RKO (cell line): ENCODE data around the gene VAPA.
A peak's percentile ranks its signal among the peaks of the same experiment; 100 is the strongest.
"Not testable (repeated sequence)": the region's sequence is repeated elsewhere in the genome, so short reads cannot be mapped to it uniquely, and the experiment has no call there.

Experiments
- DNase-seq: peaks from one replicate; pipeline ENCODE4 v3.0.0-alpha.2; 2016; ENCODE audit warnings: low spot score

The VAPA gene

DNA sequence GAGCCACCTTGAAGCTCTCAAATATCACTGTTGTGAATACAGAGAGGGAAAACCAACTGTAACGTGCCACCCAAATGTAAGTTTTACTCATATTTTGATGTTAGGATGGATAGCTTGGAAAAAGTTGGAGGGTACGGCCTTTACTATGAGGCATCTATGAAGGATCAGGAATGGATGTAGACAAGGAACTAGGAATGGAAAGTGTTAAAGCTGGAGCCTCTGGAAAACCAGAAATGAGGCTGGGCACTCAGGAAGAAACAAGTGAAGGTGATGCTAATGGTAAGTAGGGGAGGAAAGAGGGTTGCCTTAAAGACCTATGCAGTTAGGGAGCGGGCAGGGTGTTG is 27.8 kb upstream of the VAPA start:
- no peak for DNase-seq

DNA sequence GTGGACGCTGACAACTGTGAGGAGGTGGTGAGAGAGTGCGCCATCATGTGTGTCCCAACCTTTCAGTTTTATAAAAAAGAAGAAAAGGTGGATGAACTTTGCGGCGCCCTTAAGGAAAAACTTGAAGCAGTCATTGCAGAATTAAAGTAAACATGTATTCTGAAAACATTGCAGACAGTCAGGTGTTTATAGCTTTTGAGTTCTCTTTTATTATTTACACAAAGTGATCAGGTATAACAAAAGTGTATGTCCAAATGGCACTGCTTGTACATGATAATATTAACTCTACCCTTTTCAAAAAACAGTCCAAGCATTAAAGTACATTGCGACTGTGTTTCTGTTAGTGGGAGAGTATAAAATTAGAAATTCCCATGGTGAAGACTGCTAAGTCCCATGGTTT is 25.8 kb upstream of the VAPA start:
- no peak for DNase-seq

DNA sequence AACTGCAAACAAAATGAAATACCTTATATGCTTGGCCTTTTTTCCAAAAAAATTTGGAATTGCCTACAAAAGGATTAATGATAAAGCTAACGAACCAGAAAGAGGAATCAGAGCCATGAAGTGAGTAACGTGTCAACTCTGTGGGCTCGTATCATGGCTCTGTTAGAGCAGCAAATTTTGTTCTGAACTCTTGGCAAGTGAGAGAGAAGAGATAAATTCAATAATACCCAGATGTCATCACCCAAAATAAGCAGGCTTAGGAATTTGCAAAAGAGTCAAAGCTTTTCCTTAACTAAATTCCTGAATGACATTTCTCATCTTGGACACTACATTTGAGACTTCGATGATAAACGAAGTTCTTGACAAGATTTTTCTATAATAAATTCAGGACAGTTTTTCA is 23.6 kb upstream of the VAPA start:
- no peak for DNase-seq

DNA sequence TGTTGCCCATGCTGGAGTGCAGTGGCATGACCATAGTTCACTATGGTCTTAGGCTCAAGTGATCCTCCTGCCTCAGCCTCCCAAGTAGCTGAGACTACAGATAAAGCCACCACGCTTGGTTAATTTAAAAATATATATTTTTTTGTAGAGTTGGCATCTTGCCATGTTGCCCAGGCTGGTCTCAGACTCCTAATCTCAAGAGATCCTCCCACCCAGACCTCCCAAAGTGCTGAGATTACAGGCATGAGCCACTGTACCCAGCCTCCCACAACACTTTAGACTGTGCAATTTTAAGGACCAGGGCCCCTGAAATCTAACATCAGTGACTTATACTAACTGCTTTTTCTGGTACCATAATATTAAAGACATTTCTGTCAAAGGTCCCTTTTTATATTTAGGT is 22.9 kb upstream of the VAPA start:
- no peak for DNase-seq

DNA sequence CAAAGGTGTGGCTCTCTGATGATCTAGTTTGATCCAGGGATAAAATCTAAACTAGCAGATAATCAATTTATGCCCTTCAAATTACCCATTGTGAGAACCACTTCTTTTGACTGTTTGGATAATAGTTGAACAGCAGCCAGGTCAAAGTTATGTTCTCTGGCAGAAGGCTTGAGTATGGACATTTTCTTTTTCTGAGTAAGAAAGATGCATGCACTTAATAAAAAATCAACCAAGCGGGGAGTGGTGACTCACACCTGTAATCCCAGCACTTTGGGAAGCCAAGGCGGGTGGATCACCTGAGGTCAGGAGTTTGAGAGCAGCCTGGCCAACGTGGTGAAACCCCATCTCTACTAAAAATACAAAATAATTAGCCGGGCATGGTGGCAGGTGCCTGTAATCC is 22.3 kb upstream of the VAPA start:
- not testable (repeated sequence) for DNase-seq

DNA sequence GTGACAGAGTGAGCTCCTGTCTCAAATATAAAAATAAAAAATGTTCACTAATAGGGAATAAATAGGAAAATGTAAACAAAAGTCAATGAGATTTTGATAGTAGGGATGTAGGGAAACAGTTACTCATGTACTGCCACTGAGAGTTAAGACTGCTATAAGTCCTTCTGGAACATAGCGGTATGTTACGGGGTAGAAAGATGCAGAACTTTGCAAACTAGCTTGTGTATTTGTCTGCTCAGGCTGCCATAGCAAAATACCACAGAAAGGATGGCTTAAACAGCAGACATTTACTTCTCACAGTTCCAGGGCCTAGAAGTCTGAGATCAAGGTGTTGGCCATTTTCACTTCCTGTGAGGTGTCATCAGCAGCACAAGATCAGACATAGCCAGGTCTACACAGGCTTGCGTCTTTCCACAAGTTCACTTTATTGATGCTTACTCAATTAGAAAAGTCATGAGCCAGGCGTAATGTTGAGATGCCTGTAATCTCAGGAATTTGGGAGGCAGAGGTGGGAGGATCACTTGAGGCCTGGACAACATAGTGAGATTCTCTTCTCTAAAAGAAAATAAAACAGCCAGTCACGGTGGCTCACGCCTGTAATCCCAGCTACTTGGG is 19.3 kb upstream of the VAPA start:
- no peak for DNase-seq

DNA sequence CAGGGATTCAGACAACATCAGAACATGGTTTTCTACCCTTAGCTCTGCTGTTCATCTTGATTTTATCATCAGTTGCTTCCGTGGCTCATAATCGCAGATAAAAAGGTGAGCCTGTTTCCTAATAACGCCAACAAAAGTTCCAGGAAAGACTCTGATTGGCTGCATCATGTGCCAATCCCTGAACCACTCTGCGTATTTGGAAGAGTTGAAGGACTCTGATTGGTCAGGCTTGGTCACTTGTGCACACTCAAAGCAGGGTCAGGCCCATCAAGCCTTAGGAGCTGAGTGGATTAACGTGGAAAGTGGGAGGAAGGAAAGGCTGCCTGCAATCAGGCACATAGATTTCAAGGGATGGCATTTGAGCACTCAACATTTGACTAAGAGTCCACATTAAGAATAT is 16.7 kb upstream of the VAPA start:
- no peak for DNase-seq

DNA sequence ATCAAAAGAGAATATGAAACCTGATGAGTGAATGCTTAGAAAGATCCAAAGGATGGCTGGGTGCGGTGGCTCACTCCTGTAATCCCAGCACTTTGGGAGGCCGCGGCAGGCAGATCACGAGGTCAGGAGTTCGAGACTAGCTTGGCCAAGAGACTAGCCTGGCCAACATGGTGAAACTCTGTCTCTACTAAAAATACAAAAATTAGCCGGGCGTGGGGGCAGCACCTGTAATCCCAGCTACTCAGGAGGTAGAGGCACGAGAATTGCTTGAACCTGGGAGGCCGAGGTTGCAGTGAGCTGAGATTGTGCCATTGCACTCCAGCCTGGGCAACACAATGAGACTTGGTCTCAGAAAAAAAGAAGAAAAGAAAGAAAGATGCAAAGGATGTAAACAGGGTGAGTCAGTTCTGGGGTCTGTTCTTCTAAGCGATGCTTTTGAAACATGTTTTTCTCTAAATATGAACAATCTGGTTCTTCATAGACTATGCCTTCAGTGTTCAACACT is 16.0 kb upstream of the VAPA start:
- DNase-seq = not testable (repeated sequence)

DNA sequence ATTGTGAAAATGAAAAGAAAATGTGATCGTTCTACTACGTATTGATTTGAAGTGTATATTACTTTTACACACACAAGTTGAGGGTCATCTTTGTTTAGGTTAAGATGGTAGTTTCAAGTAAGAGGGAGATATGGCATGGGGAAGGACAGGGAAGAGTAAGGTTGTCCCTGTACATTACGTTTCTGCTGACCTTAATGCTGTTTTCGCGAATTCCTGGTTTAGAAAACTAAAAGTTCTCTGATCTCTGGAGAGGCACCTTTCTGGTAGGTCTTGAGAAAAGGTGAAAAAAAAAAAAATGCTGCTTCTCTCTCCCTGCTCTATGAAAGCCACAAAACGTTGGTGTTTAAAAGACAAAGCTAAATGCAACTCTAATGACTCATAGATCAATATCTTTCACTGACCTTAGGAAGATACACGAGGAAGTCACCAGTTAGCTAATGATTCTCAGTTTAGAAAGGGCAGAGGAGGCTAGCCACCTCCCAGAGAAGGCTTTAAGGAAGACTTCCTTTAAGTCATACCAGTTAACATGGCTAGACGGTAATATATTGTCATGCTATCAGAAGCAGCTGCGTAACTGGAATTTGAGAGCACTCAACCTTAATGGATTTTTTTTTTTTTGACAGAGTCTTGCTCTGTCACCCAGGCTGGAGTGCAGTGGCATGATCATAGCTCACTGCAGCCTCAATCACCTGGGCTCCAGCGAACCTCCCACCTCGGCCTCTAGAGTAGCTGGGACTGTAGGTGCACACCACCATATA is 14.8 kb upstream of the VAPA start:
- DNase-seq = no peak

DNA sequence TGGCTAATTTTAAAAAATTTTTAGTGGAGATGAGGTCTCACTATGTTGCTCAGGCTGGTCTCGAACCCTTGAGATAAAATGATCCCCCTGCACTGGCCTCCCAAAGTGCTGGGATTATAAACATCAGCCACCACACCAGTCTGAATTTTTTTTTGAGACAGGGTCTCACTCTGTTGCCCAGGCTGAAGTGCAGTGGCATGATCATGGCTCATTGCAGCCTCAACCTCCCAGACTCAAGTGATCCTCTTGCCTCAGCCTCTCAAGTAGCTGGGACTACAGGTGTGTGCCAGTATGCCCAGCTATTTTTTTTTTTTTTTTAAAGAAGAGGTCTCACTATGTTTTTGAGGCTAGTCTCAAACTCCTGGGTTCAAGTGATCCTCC is 14.3 kb upstream of the VAPA start:
- not testable (repeated sequence) for DNase-seq

DNA sequence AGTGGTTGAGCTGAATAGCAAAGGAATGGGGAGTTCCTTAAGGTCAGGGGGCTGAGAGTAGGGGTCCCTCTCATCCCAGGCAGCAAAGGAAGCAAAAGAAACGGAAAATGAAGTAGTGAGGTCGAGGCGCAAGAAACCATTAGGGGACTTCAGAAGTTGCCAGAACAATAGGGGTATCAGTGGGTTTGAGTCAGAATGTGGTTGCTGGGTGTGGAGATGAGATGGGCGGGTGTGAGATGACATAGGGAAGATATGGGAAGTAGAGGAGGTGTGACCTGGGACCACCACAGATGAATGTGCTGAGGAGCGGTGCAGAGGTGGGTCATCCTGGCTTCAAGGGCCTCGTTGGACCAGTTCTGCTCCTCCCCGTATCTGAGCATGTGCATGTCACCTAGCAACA is 13.1 kb upstream of the VAPA start:
- DNase-seq = no peak

DNA sequence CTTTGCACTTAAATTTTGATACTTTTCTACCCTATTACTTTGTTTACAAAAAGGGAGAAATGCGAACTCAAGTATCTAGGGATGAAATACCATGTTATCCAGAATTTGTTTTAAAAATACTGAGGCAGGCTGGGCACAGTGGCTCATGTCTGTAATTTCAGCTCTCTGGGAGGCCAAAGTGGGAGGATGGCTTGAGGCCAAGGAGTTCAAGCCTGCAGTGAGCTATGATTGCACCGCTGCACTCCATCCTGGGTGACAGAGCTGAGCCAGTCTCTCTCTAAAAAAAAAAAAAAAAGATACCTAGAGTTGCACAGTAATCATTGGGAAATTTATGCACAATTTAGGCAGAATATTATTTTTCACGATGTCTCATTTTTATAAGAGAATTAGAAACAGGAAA is 12.4 kb upstream of the VAPA start:
- DNase-seq = no peak

DNA sequence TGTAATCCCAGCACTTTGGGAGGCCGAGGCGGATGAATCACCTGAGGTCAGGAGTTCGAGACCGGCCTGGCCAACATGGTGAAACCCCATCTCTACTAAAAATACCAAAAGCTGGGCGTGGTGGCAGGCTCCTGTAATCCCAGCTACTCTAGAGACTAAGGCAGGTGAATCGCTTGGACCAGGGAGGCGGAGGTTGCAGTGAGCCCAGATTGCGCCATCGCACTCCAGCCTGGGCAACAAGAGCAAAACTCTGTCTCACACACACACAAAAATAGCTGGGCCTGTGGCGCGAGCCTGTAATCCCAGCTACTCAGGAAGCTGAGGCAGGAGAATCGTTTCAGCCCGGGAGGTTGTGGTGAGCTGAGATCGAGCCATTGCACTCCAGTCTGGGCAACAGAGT is 11.6 kb upstream of the VAPA start:
- DNase-seq = not testable (repeated sequence)

DNA sequence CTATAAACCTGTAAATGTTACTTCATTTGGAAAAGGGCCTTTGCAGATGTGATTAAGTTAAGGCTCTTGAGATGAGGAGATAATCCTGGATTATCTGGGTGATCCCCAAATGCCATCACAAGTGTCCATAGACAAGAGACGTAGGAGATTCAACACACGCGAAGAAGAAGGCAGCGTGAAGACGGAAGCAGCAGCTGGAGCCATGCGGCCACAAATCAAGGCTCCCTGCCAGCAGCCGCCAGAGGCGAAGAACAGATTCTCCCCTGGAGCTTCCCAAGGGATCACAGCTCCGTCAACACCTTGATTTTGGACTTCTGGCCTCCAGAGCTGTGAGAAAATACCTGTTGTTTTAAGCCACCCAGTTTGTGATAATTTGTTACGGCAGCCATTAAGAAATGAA is 11.0 kb upstream of the VAPA start:
- DNase-seq = no peak

DNA sequence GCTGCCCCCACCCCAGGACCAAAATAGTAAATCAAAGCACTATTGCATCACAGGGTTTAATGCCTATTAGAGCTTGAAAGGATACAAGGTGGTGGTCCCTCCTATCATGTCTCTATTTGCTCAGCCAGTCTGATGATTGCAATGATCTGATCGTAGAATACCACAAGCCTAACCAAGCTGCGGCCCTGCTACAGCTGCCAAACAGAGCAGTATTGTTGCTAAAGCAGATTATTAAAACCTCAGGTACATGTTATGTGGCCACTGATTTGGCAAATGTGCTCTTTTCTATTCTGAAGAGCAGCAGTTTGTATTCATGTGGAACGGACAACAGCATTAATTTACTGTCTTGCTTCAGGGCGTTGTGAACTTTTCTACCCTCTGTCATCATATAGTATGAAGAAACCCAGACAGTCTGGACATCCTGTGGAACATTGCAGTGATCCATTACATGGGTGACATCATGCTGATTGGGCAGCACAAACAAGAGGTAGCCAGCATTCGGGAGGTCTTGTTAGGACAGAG is 8.4 kb upstream of the VAPA start:
- no peak for DNase-seq

DNA sequence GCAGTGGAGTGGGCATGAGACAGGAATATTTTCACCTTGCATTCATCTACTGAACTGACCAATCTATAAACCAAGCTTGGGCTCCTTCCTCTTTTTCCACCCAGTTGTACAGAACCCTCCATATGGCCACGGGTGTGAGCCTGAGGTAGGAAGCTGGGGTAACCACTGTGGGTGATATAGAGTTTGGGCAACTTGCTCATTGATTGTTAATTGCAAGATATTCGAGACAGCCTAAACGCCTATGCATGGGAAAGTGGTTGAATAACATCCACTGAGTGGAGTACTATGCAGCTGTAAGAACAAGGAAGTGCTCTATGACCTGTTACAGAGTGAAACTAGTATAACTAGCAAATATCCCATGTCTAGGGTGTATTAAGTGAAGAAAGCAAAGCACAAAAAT is 7.3 kb upstream of the VAPA start:
- DNase-seq = no peak

DNA sequence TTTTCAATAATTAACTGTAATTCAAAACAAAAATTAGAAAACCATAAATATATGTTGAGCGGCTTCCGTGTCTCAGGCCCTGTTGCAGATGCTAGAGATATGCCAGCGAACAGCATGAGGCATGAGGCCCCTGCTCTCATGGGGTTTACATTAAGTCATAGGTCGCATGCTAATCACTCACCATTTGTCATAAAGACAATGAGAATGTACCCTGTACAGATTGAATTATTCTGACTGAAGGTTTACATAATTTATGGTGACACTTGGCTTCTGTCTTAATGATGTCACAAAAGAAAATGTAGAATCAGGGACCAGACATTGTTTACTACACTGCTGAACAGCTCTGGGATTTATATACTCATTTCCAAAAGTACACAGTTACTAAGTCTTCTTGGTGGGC is 5.9 kb upstream of the VAPA start:
- no peak for DNase-seq

DNA sequence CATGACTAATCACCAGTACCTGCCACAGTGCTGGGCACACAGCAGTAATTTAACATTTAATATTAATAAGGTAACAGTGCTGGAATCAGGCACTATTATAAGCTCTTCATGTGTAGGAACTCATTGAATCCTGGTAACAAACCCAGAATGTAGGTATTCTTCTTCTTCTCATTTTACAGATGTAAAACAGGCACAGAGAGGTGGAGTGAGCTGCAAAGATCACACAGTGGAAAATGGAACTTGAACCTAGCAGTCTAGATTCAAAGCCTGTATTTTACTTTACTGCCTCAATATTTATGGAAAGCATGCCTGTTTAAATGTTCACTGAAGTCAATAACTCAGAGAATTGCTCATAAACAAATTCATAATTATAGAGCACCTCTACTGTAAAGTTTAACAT is 3.7 kb upstream of the VAPA start:
- DNase-seq = no peak

DNA sequence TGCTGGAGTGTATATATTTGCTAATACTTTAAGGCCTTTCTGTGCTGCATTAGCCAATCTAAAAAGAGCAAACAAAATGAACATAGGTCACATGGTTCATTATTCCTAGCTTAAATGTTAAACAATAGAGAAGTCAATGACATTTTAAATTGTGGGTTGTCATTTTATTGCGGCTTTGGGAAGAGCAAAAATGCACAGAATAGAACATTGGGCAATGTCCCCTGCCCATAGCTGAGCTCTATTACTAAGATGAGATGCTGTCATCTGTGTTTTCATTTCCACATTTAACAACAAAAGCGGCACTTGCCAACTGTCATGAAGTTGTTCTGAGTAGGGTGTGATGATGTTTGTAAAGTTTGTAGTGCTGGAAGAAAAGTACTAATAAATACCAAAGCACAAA is 3.2 kb upstream of the VAPA start:
- DNase-seq = no peak

DNA sequence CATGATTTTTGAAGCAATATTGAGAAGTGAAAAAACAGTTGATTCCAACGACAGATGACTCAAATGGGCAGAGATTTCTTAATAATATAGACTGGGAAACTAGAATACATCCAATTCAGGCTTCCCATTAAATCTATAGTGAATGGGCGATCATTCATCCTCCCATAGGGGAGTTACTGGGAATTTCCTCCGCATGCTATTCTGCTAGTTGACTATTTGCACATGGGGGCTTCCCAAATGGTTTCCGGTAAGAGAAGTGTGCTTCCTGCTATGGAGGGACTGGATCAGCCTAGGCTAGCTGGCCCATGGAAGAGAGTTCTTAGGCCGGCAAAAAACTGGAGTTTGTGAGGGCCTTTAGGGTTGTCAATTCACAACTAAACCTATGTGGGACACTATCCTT is 2.6 kb upstream of the VAPA start:
- no peak for DNase-seq

DNA sequence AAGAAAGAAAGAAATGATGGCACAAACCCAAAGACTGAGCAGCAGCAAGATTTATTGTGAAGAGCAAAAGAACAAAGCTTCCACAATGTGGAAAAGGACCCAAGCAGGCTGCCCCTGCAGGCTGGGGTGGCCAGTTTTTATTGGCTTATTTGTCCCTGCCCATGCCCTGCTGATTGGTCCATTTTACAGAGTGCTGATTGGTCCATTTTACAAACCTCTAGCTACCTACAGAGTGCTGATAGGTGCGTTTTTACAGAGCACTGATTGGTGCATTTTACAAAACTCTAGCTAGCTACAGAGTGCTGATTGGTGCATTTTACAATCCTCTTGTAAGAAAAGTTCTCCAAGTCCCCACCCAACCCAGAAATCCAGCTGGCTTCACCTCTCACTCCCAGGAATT is 1.5 kb upstream of the VAPA start:
- not testable (repeated sequence) for DNase-seq

DNA sequence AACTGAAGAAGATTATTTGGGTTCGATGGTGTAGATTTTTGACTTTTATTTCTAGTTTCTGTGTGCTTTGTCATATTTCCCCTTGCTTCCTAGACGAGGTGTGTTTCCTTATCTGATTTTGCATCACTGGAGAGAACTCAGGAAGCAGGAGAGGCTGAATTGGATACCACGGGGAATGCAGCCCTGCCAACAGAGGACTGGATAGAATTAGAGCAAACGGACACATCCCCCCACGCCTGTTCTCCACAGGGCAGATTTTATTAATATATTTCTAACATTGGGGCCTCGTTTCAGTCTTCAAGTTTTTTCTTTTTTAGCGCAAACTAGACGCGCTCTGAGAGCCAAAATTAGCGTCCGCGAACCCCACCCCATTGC is 678 bp upstream of the VAPA start:
- no peak for DNase-seq

DNA sequence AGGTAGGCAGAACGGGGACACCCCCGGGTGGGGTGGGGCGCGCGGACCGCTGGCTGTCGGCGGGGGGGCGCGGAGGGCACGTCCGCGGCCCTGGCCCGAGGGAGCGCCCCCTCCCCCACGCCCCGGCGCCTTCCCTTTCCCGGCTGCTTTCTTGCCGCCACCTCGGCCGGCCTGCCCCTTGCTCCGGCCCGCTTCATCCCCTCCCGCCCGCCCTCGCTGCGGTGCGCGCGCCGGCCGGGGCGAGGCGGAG is 443 bp downstream of the VAPA start:
- no peak for DNase-seq

DNA sequence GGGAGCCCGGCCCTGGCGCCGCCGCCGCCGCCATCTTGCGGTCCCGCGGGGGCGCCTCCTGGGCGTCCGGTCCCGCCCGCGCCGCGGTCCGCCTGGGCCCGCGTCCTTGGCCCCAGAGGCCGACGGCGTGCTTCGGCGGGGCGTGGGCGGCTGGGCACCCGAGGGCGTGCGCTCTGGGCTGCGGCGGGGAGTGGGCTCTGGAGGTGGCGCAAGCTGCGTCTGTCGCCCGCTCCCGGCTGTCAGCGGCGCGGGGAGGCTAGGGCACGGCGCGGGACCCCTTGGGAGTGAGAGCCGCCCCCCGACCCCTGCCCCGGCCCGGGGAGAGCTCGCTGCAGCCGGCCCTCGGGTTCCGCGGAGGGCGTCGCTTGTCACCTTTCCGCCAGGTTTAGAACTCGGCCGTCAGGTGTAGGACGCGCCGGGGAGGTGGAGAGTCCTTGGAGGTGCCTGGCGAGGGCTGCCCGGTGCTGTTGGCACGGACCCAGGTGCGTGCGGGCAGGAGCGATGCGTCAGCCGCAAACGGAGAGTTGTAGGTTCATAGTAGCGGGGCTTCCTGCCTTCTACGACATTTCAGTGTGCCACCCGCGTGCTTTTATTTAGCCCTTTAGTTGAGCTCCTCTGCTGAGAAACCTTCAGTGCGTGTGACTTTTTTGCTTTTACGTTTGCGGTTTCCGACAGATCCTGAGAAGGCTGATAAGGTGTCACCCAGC is 921 bp downstream of the VAPA start:
- DNase-seq = peak; percentile 82
